ENCODE data around the gene DNAH10.

DNAH10 gene

GRCh38 chr12:123923038-123923437 is 160.9 kb downstream of the DNAH10 start:
- Mint-ChIP-seq H3K4me1 (no peaks in the 10 kb centered on the region), H3K36me3 (ENCODE audit: low read depth) (no peaks in the 10 kb centered on the region), H3K27me3 (ENCODE audit: low read depth) (peaks cover 5% of the 10 kb centered on the region), H3K27ac (no peak overlapping the region), H3K9me3 (no peaks in the 10 kb centered on the region), H3K4me3 (no peak overlapping the region)
- TF ChIP-seq CTCF (IDR thresholded peaks at IDR 0.05; ENCODE audit: unreplicated experiment in 3 of 3), result no peak

- TF ChIP-seq CTCF (IDR thresholded peaks at IDR 0.05; ENCODE audit: unreplicated experiment in 3 of 3), result no peak
- peaks cover 4% of the 10 kb centered on the region for H3K36me3 Mint-ChIP-seq (ENCODE audit: low read depth)
- no peak overlapping the region for H3K27ac Mint-ChIP-seq
- H3K4me1 Mint-ChIP-seq, result no peaks in the 10 kb centered on the region
- peaks cover 5% of the 10 kb centered on the region for H3K27me3 Mint-ChIP-seq (ENCODE audit: low read depth)
- H3K4me3 Mint-ChIP-seq, result no peak overlapping the region
- no peaks in the 10 kb centered on the region for H3K9me3 Mint-ChIP-seq
These were observed 161.8 kb downstream of the DNAH10 start for GRCh38 chr12:123923927-123924326.

GRCh38 chr12:123924539-123924938 is 162.4 kb downstream of the DNAH10 start:
- H3K4me3 Mint-ChIP-seq, result no peak overlapping the region
- H3K27me3 Mint-ChIP-seq (ENCODE audit: low read depth), result peaks cover 3% of the 10 kb centered on the region
- no peaks in the 10 kb centered on the region for H3K9me3 Mint-ChIP-seq
- H3K4me1 Mint-ChIP-seq, result peaks cover under 1% of the 10 kb centered on the region
- H3K27ac Mint-ChIP-seq, result no peak overlapping the region
- H3K36me3 Mint-ChIP-seq (ENCODE audit: low read depth), result peaks cover 6% of the 10 kb centered on the region
- TF ChIP-seq CTCF (IDR thresholded peaks at IDR 0.05; ENCODE audit: unreplicated experiment in 3 of 3), result no peak

GRCh38 chr12:123928274-123928865 is 166.3 kb downstream of the DNAH10 start:
- no peak for TF ChIP-seq CTCF (IDR thresholded peaks at IDR 0.05; ENCODE audit: unreplicated experiment in 3 of 3)

GRCh38 chr12:123928897-123929296 is 166.8 kb downstream of the DNAH10 start:
- no peaks in the 10 kb centered on the region for H3K27me3 Mint-ChIP-seq (ENCODE audit: low read depth)
- H3K9me3 Mint-ChIP-seq, result peaks cover 3% of the 10 kb centered on the region
- H3K27ac Mint-ChIP-seq, result no peak overlapping the region
- peaks cover 27% of the 10 kb centered on the region for H3K36me3 Mint-ChIP-seq (ENCODE audit: low read depth)
- H3K4me3 Mint-ChIP-seq, result no peak overlapping the region
- TF ChIP-seq CTCF (IDR thresholded peaks at IDR 0.05; ENCODE audit: unreplicated experiment in 3 of 3), result no peak
- peaks cover 5% of the 10 kb centered on the region for H3K4me1 Mint-ChIP-seq

More at GRCh38 chr12:123928274-123928865, 166.3 kb downstream of the DNAH10 start:
- Mint-ChIP-seq H3K9me3 (peaks cover 3% of the 10 kb centered on the region), H3K27ac (no peak overlapping the region), H3K4me3 (no peak overlapping the region), H3K4me1 (peaks cover 5% of the 10 kb centered on the region), H3K36me3 (ENCODE audit: low read depth) (peaks cover 23% of the 10 kb centered on the region), H3K27me3 (ENCODE audit: low read depth) (no peaks in the 10 kb centered on the region)

GRCh38 chr12:123929946-123930583 is 168.0 kb downstream of the DNAH10 start:
- TF ChIP-seq CTCF (IDR thresholded peaks at IDR 0.05; ENCODE audit: unreplicated experiment in 3 of 3), result no peak
- Mint-ChIP-seq H3K27me3 (ENCODE audit: low read depth) (no peaks in the 10 kb centered on the region), H3K4me1 (peaks cover 5% of the 10 kb centered on the region), H3K4me3 (no peak overlapping the region), H3K36me3 (ENCODE audit: low read depth) (peaks cover 28% of the 10 kb centered on the region), H3K27ac (peak overlapping the region in 1 of 3 experiments; percentile 34), H3K9me3 (peaks cover 3% of the 10 kb centered on the region)

Data from nephron (organoid).